ENCODE data around the gene LSMEM2.
"Not testable (repeated sequence)": the region's sequence is repeated elsewhere in the genome, so short reads cannot be mapped to it uniquely, and the experiment has no call there.

LSMEM2 gene

DNA sequence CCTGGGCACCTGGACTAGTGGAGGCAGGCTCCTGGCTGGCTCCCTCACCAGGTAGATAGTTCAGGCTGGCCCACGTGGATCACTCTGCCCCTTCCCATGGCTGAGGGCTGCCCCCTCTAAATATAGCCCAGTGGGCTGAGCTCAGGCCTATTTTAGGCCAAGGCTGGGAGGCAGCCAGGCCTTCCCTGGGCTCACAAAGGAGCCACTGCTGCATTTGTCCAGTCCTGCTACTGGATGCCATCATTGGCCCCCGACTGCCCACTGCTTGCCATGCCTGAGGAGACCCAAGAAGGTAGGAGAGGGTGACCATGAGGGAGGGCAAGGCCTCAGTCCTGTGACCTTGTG lies at the start of gene LSMEM2:
Gene LSMEM2, plus strand, starts transcription at position 208 of the 345 bp plus-strand sequence. Its CDS starts 27 bp downstream, at position 235.
- DNase-seq = no peak

DNA sequence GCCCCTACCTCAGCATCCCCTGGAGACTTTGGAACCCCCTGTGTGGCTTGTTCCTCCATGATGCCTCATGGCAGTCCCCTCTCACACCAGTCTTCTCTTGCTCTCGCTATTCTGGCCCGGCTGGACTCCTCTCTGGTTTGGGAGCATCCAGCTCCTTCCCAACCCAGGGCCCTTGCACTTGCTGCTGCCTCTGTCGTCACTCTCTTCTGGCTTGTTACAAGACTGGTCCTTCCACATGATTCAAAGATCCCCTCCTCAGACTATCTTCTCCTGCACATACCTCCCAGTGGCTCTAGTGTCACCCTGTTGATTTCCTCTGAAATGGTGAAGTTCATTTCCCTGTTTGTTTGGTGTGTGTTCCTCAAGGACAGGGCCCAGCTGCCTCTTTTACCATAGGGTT lies 49.4 kb upstream of the LSMEM2 start:
- no peak for DNase-seq

DNA sequence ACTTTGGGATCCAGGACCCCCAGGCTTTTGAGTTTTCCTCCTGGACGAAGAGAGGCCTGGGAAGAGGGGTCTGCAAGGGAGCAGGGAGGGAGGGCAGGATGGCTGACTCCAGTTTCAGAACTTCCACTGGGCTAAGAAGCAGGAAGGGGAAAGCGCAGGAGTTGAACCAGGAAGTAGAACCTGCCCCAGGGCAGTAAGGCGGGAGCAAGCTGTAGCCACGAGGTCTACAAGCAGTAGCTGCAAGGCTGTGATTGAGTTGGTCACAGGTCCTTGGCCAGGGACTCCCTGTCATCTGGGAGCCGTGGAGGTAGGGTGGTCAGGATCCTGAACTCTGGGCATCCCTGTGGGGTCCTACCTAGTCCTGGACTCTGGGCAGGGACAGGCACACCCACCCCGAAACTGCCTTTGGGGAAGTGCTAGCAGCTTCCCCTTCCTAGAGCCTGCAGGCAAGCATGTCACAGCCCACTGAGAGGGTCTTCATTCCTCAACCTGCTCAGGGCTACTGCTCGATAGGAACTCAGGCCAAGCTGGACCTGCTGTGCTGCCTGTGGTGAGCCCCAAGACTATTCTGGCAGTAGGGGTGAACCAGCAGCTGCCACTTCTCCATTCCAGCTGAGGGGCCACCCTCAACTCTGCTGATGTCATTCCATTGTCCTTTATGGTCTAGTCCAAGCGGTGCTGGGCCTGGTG lies 48.6 kb upstream of the LSMEM2 start:
- no peak for DNase-seq

DNA sequence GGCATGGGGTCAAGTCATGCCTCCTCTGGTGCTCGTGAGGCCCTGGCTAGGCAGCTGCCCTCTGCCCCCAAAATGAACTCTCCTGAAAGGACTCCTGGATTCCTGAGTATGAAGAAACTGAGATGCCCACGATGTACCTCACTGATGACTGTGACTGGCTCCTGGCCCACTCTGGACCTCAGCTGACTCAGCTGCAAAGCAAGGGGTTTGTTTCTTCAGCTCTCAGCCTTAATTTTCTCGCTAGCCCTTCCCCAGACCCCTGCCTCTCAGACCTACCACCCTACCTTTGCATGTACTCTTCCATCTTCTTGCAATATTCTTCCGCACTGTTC lies 48.1 kb upstream of the LSMEM2 start:
- no peak for DNase-seq

- no peak for DNase-seq
Observed at GRCh38 chr3:50231581-50231980, 47.3 kb upstream of the LSMEM2 start.

- DNase-seq = no peak
Observed at GRCh38 chr3:50232303-50232702, 46.6 kb upstream of the LSMEM2 start.

DNA sequence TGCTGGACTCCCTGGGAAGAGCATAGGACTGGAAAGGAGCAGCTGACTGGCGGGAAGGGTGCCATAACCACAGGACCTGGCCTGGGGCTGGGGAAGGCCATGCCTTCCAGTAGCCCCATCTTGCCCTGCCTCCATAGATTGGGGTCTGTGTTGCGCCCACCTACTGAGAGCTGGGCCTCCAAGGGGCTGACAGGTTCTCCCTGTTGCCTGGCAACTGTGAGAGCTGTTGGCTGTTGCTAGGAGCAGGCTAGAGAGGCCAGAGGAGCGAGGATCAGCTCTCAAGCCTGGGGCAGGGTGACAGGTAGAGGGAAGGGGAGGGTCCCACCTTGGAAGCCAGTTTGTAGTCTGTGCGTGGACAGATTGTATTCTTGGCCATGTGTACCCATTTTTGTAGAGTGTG lies 45.7 kb upstream of the LSMEM2 start:
- no peak for DNase-seq

- DNase-seq = peak; percentile 99
Observed at GRCh38 chr3:50235716-50236483, 43.0 kb upstream of the LSMEM2 start, which contains the start of gene GNAI2. Gene GNAI2 (plus strand): TSS chr3:50236204. CDS start chr3:50236336, 132 bp downstream.

DNA sequence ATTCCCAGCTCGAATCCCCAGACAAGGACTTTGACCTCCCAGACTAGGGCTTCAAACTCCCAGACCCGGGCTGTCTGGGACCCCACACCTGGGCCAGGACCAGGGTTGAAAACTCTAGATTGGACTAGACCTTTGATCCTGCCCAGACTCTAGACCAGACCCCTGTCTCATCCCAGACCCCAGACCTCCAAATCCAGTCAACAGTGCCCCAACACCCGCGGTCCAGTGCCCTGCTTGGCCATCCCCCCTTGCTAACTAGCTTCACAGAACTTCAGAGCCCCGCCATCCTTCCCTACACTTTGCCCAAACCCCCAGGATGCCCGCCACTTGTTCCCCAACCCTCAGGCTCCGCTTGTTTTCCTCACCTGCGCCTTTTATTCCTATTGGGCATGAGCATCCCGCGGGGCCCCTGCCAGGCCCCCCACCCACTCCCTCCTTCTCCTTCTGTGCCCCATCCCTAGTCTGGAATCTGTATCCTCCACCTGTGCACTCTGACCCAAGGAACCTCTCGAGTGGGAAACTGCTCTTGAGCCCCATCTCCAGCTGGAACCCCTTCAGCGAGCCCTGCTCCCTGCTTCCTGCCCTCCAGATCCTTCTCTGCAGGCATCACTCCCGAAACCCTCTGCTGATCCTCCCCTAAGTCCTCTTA lies 42.3 kb upstream of the LSMEM2 start:
- no peak for DNase-seq

- DNase-seq = peak in 1 of 2 donors; percentile 48
Observed at GRCh38 chr3:50237133-50237651, 41.7 kb upstream of the LSMEM2 start.

- DNase-seq = peak; percentile 84 to 88
Observed at GRCh38 chr3:50237754-50238548, 40.9 kb upstream of the LSMEM2 start.

GRCh38 chr3:50238549-50239026 lies 40.3 kb upstream of the LSMEM2 start:
- DNase-seq = no peak

DNA sequence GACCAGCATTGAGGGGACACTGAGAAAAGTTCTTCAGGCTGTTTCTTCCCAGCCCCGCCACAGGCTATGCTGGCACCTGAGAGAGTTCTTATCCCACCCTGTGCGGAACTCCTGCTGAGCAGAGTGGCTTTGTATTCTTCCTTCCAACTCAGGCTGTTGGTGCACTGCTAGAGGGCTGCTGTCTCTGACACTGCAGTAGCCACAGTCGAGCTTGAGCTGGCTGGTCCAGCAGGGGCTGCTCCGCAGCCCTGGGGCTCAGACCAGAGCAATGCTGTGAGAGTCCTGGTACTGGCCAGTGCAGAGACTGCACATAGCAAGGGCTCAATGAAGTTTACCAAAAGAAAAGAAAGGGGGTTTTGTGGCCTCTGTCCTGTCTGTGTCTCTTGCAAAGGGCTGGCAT lies 39.2 kb upstream of the LSMEM2 start:
- DNase-seq = no peak

DNA sequence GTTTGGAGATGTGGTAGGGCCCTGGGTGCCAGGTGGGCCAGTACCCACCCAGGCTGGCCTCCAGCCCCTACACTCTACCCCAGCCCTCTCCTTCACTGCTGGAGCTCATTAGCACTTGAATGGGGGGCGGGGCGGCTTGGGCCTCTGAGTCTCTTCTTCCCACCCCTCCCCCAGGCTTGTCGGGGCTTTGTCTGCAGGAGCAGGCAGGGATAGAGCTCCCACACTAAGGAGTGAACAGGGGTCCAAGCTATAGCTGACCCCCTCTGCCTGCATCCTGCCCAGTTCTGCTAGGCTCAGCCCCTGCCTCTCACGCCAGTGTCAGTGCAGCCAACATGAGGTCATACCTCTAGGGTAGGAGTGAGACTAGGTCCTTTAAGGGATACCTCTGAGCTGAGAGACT lies 37.7 kb upstream of the LSMEM2 start:
- no peak for DNase-seq

GRCh38 chr3:50241713-50242380 lies 37.0 kb upstream of the LSMEM2 start:
- DNase-seq = no peak

DNA sequence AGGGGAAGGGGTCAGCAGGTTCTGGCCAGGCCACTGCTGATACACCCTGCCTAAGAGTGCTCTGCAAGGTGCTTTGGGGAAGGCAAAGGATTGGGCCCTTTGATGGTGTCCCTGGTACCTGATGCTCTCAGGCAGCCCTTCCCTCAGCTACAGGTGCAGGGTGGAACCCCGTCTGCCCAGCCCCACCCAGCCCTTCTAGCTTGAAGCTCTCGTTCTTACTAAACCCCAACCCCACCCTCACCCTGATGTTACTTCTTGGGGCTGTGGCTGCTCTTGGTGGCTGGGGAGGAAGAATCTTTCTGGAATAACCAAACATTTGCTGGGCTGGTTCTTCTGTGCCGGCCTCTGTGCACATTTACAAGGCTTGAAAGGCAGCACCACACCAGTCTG lies 36.5 kb upstream of the LSMEM2 start:
- DNase-seq = no peak

DNA sequence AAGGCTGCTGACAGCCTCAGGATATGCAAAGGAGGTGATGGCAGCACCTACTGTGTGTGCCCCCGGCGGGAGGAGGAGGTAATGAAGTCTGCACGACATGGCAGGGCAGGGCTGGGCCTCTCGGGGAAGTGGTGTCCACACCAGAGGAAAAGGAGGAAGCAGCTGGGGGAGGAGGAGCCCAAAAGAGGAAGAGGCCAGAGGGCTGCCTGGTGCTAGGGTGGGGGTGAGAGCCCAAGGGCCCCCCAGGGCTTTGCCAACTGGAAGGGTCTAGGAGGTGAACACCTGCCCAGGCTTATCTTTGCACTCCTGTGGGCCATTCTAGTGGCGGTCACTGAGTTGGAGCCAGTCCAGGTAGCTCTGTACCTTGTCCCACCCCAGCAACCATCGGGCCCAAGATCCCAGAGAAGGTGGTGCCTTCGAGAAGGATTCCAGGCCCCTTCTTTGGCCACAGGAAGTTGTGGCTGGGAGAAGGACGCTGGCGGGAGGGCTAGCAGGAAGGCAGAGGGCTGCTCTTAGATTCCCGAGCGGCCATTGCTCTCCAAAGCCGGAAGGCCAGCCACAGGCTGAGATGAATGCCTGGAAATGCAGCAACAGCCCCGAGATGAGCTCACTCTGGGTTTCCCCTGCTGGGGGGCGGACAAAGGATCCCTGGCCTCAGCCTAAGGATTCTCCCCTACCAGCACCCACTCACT lies 35.9 kb upstream of the LSMEM2 start:
- peak; percentile 59 to 84 for DNase-seq

GRCh38 chr3:50243543-50243895 lies 35.4 kb upstream of the LSMEM2 start:
- no peak for DNase-seq

DNA sequence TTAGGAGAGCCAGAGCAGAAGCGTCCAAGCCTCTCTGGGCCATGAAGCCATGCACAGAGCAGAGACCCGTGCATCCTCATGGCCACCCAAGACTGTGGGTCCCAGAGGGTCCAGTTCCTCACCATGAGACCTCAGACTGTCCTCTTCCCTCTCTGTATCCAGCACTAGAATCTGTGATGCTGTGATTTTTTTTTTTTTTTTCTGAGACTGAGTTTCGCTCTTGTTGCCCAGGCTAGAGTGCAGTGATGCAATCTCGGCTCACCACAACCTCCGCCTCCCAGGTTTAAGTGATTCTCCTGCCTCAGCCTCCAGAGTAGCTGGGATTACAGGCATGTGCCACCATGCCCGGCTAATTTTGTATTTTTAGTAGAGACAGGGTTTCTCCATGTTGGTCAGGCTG lies 34.1 kb upstream of the LSMEM2 start:
- not testable (repeated sequence) for DNase-seq

GRCh38 chr3:50245251-50245745 lies 33.6 kb upstream of the LSMEM2 start:
- DNase-seq = no peak

DNA sequence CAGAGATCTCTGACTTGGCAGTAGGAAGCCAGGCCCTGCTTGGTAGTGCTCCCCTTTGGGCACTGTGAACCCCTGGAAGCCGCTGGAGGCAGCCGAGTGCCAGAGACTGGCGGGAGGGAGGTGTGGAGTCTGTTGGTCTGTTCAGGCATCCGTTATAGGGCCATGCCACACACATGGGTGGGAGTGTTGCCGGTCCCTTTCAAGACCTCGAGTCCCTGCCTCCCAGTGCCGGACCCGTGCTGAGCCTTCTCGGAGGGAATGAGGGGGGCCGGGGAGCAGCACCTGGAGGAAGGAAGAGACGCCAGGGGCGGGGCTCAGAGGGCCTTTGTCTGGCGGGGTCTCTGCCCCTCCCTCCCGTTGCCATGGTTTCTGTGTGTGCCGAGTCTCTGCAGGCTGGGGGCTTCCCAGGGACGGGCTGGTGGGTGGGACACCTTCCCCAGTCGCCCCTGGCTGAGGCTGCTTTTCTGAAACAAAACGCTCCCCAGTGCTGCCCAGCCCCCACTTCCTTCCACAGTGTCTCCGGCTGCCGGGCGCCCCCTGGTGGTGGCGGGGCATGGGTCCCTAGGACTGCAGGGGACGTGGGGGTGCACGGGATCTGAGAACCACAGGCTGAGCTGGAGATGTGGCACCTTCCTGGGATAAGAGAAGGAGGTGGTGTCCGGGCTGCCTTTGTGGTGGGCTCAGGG lies 32.9 kb upstream of the LSMEM2 start:
- peak; percentile 89 to 94 for DNase-seq
